Sigmoid colon (tissue), 4 donors: ENCODE results near the gene EEA1.

ENCODE experiments used
- POLR2AphosphoS5 ChIP-seq, 4 donors: sonication (generic); formaldehyde crosslinking; IDR thresholded peaks; one replicate each; pipeline ENCODE4 v1.6.1; 2017; ENCODE audit warnings: antibody characterized with exemption in 4 of 4
- TF ChIP-seq, protein P1 (sequence below), 4 experiments: fragments of 450-650 bp in 3 of 4; fragments of 200-600 bp in 1 of 4; IDR thresholded peaks; one replicate each; pipeline ENCODE4 v1.5.1; 2016 to 2019; ENCODE audit warnings: antibody characterized with exemption in 4 of 4, mild to moderate bottlenecking in 3 of 4, moderate library complexity in 2 of 4

GRCh38 chr12:92927436-92928281 is 1.4 kb downstream of the EEA1 start:
- no peak for TF ChIP-seq POLR2AphosphoS5 (IDR thresholded peaks at IDR 0.05)
- TF ChIP-seq, protein P1, sequence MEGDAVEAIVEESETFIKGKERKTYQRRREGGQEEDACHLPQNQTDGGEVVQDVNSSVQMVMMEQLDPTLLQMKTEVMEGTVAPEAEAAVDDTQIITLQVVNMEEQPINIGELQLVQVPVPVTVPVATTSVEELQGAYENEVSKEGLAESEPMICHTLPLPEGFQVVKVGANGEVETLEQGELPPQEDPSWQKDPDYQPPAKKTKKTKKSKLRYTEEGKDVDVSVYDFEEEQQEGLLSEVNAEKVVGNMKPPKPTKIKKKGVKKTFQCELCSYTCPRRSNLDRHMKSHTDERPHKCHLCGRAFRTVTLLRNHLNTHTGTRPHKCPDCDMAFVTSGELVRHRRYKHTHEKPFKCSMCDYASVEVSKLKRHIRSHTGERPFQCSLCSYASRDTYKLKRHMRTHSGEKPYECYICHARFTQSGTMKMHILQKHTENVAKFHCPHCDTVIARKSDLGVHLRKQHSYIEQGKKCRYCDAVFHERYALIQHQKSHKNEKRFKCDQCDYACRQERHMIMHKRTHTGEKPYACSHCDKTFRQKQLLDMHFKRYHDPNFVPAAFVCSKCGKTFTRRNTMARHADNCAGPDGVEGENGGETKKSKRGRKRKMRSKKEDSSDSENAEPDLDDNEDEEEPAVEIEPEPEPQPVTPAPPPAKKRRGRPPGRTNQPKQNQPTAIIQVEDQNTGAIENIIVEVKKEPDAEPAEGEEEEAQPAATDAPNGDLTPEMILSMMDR (IDR thresholded peaks at IDR 0.05), result no peak
